ENCODE results near the gene PA2G4. TPM values are rescaled to one million over a fixed set of nuclear protein-coding genes. Genes with fewer than 3 reads are reported as not detected.
A peak's percentile ranks its signal among the peaks of the same experiment; 100 is the strongest.
"Not testable (repeated sequence)": the region's sequence is repeated elsewhere in the genome, so short reads cannot be mapped to it uniquely, and the experiment has no call there.

Gene PA2G4
- polyA plus RNA-seq, 1 donor = 164 TPM

- no peak for DNase-seq
Observed at GRCh38 chr12:56152756-56153677, 48.7 kb downstream of the PA2G4 start.

- DNase-seq = no peak
Observed at GRCh38 chr12:56153678-56154065, 49.3 kb downstream of the PA2G4 start.

- DNase-seq = no peak
Observed at GRCh38 chr12:56154246-56154771, 50.0 kb downstream of the PA2G4 start.

GRCh38 chr12:56154818-56155217 lies 50.5 kb downstream of the PA2G4 start:
- DNase-seq = no peak

GRCh38 chr12:56155256-56155845 lies 51.0 kb downstream of the PA2G4 start:
- no peak for DNase-seq

GRCh38 chr12:56156464-56157200 lies 52.3 kb downstream of the PA2G4 start:
- not testable (repeated sequence) for DNase-seq

- peak; percentile 91 for DNase-seq
Observed at GRCh38 chr12:56157201-56158028, 53.1 kb downstream of the PA2G4 start.

GRCh38 chr12:56158029-56158925 lies 53.9 kb downstream of the PA2G4 start, which contains the start of gene MYL6:
MYL6 (plus strand) TSS chr12:56158359; CDS start chr12:56158402, 43 bp downstream.
- peak; percentile 99 for DNase-seq

GRCh38 chr12:56158926-56159461 lies 54.6 kb downstream of the PA2G4 start:
- DNase-seq = peak; percentile 72

- no peak for DNase-seq
Observed at GRCh38 chr12:56159482-56160192, 55.3 kb downstream of the PA2G4 start.

- DNase-seq = no peak
Observed at GRCh38 chr12:56160193-56160763, 55.9 kb downstream of the PA2G4 start.

GRCh38 chr12:56160894-56161689 lies 56.7 kb downstream of the PA2G4 start:
- DNase-seq = no peak

- DNase-seq = no peak
Observed at GRCh38 chr12:56161690-56162351, 57.5 kb downstream of the PA2G4 start.

GRCh38 chr12:56162468-56163290 lies 58.3 kb downstream of the PA2G4 start:
- no peak for DNase-seq

All from left kidney (tissue), 2 donors.